ENCODE results near the gene UBN1. TPM values are rescaled to one million over a fixed set of nuclear protein-coding genes. Genes with fewer than 3 reads are reported as not detected.
A peak's percentile ranks its signal among the peaks of the same experiment; 100 is the strongest.

The UBN1 gene
- total and polyA plus RNA-seq, 2 of the 13 experiments (the other 11 are each of a cell fraction or from before 2014, with no cell fraction given) = 10.6 to 23.5 TPM

GRCh38 chr16:4802659-4803287 is 44.5 kb upstream of the UBN1 start (continued):
- TF ChIP-seq, protein P1, sequence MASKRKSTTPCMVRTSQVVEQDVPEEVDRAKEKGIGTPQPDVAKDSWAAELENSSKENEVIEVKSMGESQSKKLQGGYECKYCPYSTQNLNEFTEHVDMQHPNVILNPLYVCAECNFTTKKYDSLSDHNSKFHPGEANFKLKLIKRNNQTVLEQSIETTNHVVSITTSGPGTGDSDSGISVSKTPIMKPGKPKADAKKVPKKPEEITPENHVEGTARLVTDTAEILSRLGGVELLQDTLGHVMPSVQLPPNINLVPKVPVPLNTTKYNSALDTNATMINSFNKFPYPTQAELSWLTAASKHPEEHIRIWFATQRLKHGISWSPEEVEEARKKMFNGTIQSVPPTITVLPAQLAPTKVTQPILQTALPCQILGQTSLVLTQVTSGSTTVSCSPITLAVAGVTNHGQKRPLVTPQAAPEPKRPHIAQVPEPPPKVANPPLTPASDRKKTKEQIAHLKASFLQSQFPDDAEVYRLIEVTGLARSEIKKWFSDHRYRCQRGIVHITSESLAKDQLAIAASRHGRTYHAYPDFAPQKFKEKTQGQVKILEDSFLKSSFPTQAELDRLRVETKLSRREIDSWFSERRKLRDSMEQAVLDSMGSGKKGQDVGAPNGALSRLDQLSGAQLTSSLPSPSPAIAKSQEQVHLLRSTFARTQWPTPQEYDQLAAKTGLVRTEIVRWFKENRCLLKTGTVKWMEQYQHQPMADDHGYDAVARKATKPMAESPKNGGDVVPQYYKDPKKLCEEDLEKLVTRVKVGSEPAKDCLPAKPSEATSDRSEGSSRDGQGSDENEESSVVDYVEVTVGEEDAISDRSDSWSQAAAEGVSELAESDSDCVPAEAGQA (IDR thresholded peaks at IDR 0.05; ENCODE audit: low read depth) = no peak
- TF ChIP-seq, protein P1 (CRISPR knock-in tag; IDR thresholded peaks at IDR 0.05; ENCODE audit: borderline replicate concordance) = no peak
- peak; percentile 57; the same call in 1 of the 2 replicates for TF ChIP-seq GABPB1 (CRISPR knock-in tag; IDR thresholded peaks at IDR 0.05)
- no peak for TF ChIP-seq ZNF451 (CRISPR knock-in tag; IDR thresholded peaks at IDR 0.05)
- TF ChIP-seq KLF15 (CRISPR knock-in tag; IDR thresholded peaks at IDR 0.05; ENCODE audit: borderline replicate concordance) = no peak
- TF ChIP-seq, protein P2, sequence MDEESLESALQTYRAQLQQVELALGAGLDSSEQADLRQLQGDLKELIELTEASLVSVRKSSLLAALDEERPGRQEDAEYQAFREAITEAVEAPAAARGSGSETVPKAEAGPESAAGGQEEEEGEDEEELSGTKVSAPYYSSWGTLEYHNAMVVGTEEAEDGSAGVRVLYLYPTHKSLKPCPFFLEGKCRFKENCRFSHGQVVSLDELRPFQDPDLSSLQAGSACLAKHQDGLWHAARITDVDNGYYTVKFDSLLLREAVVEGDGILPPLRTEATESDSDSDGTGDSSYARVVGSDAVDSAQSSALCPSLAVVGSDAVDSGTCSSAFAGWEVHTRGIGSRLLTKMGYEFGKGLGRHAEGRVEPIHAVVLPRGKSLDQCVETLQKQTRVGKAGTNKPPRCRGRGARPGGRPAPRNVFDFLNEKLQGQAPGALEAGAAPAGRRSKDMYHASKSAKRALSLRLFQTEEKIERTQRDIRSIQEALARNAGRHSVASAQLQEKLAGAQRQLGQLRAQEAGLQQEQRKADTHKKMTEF (CRISPR knock-in tag; IDR thresholded peaks at IDR 0.05) = 0 out of 2 replicates have a peak, but pooled peaks have one; percentile 24
- TF ChIP-seq ZNF121 (CRISPR knock-in tag; IDR thresholded peaks at IDR 0.05) = no peak
- no peak for TF ChIP-seq ZNF678 (CRISPR knock-in tag; IDR thresholded peaks at IDR 0.05)
- TF ChIP-seq ZBTB38 (CRISPR knock-in tag; IDR thresholded peaks at IDR 0.05) = no peak
- no peak; the same call in 1 of the 2 replicates for TF ChIP-seq RARA (CRISPR knock-in tag; IDR thresholded peaks at IDR 0.05)
- no peak for TF ChIP-seq HOMEZ (CRISPR knock-in tag; IDR thresholded peaks at IDR 0.05; ENCODE audit: low read depth)
- TF ChIP-seq, protein P3, sequence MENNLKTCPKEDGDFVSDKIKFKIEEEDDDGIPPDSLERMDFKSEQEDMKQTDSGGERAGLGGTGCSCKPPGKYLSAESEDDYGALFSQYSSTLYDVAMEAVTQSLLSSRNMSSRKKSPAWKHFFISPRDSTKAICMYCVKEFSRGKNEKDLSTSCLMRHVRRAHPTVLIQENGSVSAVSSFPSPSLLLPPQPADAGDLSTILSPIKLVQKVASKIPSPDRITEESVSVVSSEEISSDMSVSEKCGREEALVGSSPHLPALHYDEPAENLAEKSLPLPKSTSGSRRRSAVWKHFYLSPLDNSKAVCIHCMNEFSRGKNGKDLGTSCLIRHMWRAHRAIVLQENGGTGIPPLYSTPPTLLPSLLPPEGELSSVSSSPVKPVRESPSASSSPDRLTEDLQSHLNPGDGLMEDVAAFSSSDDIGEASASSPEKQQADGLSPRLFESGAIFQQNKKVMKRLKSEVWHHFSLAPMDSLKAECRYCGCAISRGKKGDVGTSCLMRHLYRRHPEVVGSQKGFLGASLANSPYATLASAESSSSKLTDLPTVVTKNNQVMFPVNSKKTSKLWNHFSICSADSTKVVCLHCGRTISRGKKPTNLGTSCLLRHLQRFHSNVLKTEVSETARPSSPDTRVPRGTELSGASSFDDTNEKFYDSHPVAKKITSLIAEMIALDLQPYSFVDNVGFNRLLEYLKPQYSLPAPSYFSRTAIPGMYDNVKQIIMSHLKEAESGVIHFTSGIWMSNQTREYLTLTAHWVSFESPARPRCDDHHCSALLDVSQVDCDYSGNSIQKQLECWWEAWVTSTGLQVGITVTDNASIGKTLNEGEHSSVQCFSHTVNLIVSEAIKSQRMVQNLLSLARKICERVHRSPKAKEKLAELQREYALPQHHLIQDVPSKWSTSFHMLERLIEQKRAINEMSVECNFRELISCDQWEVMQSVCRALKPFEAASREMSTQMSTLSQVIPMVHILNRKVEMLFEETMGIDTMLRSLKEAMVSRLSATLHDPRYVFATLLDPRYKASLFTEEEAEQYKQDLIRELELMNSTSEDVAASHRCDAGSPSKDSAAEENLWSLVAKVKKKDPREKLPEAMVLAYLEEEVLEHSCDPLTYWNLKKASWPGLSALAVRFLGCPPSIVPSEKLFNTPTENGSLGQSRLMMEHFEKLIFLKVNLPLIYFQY (CRISPR knock-in tag; IDR thresholded peaks at IDR 0.05; ENCODE audit: borderline replicate concordance) = peak; percentile 60; the same call in 1 of the 2 replicates
- no peak for TF ChIP-seq ZNF720 (CRISPR knock-in tag; IDR thresholded peaks at IDR 0.05)
- no peak for TF ChIP-seq ATF4 (CRISPR knock-in tag; IDR thresholded peaks at IDR 0.05)

Data from HepG2 (cell line).